Measurements from ENCODE around the gene ARHGEF11.

DNA sequence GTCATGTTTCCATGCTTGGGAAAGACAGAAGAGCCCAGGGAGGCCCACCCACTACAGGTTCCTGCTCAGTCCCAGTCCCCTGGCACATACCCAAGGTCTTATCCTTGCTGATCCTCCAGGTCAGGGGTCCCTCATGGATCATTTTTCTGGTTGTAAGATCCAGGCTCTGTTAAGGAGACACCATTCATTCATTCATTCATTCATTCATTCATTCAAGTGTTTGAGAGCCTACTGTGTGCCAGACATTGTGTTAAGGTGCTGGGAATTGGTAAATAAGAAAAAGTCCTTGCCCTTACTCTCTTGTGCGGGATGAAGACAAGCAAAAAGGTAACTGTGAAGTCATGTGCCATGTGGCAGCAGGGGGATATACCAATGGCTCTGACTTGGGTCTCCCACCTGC is 101.3 kb downstream of the ARHGEF11 start:
- TF ChIP-seq, protein P1, sequence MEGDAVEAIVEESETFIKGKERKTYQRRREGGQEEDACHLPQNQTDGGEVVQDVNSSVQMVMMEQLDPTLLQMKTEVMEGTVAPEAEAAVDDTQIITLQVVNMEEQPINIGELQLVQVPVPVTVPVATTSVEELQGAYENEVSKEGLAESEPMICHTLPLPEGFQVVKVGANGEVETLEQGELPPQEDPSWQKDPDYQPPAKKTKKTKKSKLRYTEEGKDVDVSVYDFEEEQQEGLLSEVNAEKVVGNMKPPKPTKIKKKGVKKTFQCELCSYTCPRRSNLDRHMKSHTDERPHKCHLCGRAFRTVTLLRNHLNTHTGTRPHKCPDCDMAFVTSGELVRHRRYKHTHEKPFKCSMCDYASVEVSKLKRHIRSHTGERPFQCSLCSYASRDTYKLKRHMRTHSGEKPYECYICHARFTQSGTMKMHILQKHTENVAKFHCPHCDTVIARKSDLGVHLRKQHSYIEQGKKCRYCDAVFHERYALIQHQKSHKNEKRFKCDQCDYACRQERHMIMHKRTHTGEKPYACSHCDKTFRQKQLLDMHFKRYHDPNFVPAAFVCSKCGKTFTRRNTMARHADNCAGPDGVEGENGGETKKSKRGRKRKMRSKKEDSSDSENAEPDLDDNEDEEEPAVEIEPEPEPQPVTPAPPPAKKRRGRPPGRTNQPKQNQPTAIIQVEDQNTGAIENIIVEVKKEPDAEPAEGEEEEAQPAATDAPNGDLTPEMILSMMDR (IDR thresholded peaks at IDR 0.05) = no peak
- TF ChIP-seq ZFX (IDR thresholded peaks at IDR 0.05; ENCODE audit: borderline replicate concordance) = no peak

Data from 22Rv1 (cell line).